ENCODE data around the gene MAD1L1. TPM values are rescaled to one million over a fixed set of nuclear protein-coding genes. Genes with fewer than 3 reads are reported as not detected.

Gene MAD1L1
- total RNA-seq, 2 donors from 2014 or later: 46.7 to 66.0 TPM

GRCh38 chr7:2253525-2254244 lies 20.9 kb upstream of the MAD1L1 start:
- Mint-ChIP-seq H3K27ac (no peak overlapping the region), H3K9me3 (no peaks in the 10 kb centered on the region), H3K27me3 (no peaks in the 10 kb centered on the region), H3K36me3 (ENCODE audit: low read depth) (no peaks in the 10 kb centered on the region), H3K4me1 (peaks cover 7% of the 10 kb centered on the region), H3K4me3 (no peak overlapping the region)
- no peak for ATAC-seq (replicated peaks)

- no peaks in the 10 kb centered on the region for H3K9me3 Mint-ChIP-seq
- H3K4me1 Mint-ChIP-seq: peaks cover 7% of the 10 kb centered on the region
- H3K27me3 Mint-ChIP-seq: no peaks in the 10 kb centered on the region
- ATAC-seq (replicated peaks): no peak
- no peak overlapping the region for H3K4me3 Mint-ChIP-seq
- H3K36me3 Mint-ChIP-seq (ENCODE audit: low read depth): no peaks in the 10 kb centered on the region
- no peak overlapping the region for H3K27ac Mint-ChIP-seq
Measured at GRCh38 chr7:2253021-2253420, 20.3 kb upstream of the MAD1L1 start.

GRCh38 chr7:2251841-2252771 lies 19.4 kb upstream of the MAD1L1 start:
- no peak for ATAC-seq (replicated peaks)
- Mint-ChIP-seq H3K27ac (no peak overlapping the region), H3K27me3 (no peaks in the 10 kb centered on the region)

GRCh38 chr7:2251381-2251780 lies 18.6 kb upstream of the MAD1L1 start:
- no peaks in the 10 kb centered on the region for H3K9me3 Mint-ChIP-seq
- H3K27ac Mint-ChIP-seq: no peak overlapping the region
- peaks cover 7% of the 10 kb centered on the region for H3K4me1 Mint-ChIP-seq
- no peaks in the 10 kb centered on the region for H3K27me3 Mint-ChIP-seq
- H3K36me3 Mint-ChIP-seq (ENCODE audit: low read depth): no peaks in the 10 kb centered on the region
- no peak overlapping the region for H3K4me3 Mint-ChIP-seq
- no peak for ATAC-seq (replicated peaks)

More at GRCh38 chr7:2251841-2252771, 19.4 kb upstream of the MAD1L1 start:
- Mint-ChIP-seq H3K4me1 (peaks cover 7% of the 10 kb centered on the region), H3K9me3 (no peaks in the 10 kb centered on the region), H3K36me3 (ENCODE audit: low read depth) (no peaks in the 10 kb centered on the region), H3K4me3 (no peak overlapping the region)

- no peaks in the 10 kb centered on the region for H3K36me3 Mint-ChIP-seq (ENCODE audit: low read depth)
- ATAC-seq (replicated peaks): no peak
- no peaks in the 10 kb centered on the region for H3K27me3 Mint-ChIP-seq
- no peak overlapping the region for H3K27ac Mint-ChIP-seq
- H3K4me3 Mint-ChIP-seq: no peak overlapping the region
- H3K4me1 Mint-ChIP-seq: peaks cover 7% of the 10 kb centered on the region
- H3K9me3 Mint-ChIP-seq: no peaks in the 10 kb centered on the region
Measured at GRCh38 chr7:2249744-2250323, 17.1 kb upstream of the MAD1L1 start.

GRCh38 chr7:2248984-2249694 lies 16.4 kb upstream of the MAD1L1 start:
- peak overlapping the region; percentile 18 for H3K27ac Mint-ChIP-seq
- peak overlapping the region; percentile 43 for H3K4me3 Mint-ChIP-seq
- H3K36me3 Mint-ChIP-seq (ENCODE audit: low read depth): no peaks in the 10 kb centered on the region

GRCh38 chr7:2247141-2247995 lies 14.6 kb upstream of the MAD1L1 start:
- no peak for ATAC-seq (replicated peaks)
- H3K9me3 Mint-ChIP-seq: no peaks in the 10 kb centered on the region

More at GRCh38 chr7:2248984-2249694, 16.4 kb upstream of the MAD1L1 start:
- H3K9me3 Mint-ChIP-seq: no peaks in the 10 kb centered on the region
- no peaks in the 10 kb centered on the region for H3K27me3 Mint-ChIP-seq
- peaks cover 7% of the 10 kb centered on the region for H3K4me1 Mint-ChIP-seq
- ATAC-seq (replicated peaks): peak; percentile 92

GRCh38 chr7:2245883-2246675 lies 13.3 kb upstream of the MAD1L1 start:
- no peaks in the 10 kb centered on the region for H3K36me3 Mint-ChIP-seq (ENCODE audit: low read depth)
- H3K9me3 Mint-ChIP-seq: no peaks in the 10 kb centered on the region
- ATAC-seq (replicated peaks): no peak
- H3K27ac Mint-ChIP-seq: no peak overlapping the region
- no peak overlapping the region for H3K4me3 Mint-ChIP-seq
- no peaks in the 10 kb centered on the region for H3K27me3 Mint-ChIP-seq
- peaks cover 7% of the 10 kb centered on the region for H3K4me1 Mint-ChIP-seq

More at GRCh38 chr7:2247141-2247995, 14.6 kb upstream of the MAD1L1 start:
- peak overlapping the region; percentile 66 for H3K27ac Mint-ChIP-seq
- no peaks in the 10 kb centered on the region for H3K36me3 Mint-ChIP-seq (ENCODE audit: low read depth)
- H3K27me3 Mint-ChIP-seq: no peaks in the 10 kb centered on the region
- H3K4me3 Mint-ChIP-seq: no peak overlapping the region
- H3K4me1 Mint-ChIP-seq: peaks cover 7% of the 10 kb centered on the region

GRCh38 chr7:2244404-2244995 lies 11.8 kb upstream of the MAD1L1 start:
- Mint-ChIP-seq H3K27me3 (no peaks in the 10 kb centered on the region), H3K36me3 (ENCODE audit: low read depth) (peaks cover 5% of the 10 kb centered on the region), H3K4me3 (no peak overlapping the region), H3K27ac (no peak overlapping the region), H3K4me1 (peaks cover 7% of the 10 kb centered on the region), H3K9me3 (no peaks in the 10 kb centered on the region)
- no peak for ATAC-seq (replicated peaks)

- no peak overlapping the region for H3K27ac Mint-ChIP-seq
- H3K9me3 Mint-ChIP-seq: no peaks in the 10 kb centered on the region
- peak overlapping the region; percentile 93 for H3K4me3 Mint-ChIP-seq
- H3K36me3 Mint-ChIP-seq (ENCODE audit: low read depth): peaks cover 15% of the 10 kb centered on the region
- H3K27me3 Mint-ChIP-seq: no peaks in the 10 kb centered on the region
- H3K4me1 Mint-ChIP-seq: no peaks in the 10 kb centered on the region
- no peak for ATAC-seq (replicated peaks)
Measured at GRCh38 chr7:2243458-2243857, 10.7 kb upstream of the MAD1L1 start.

GRCh38 chr7:2242541-2243429 lies 10.0 kb upstream of the MAD1L1 start:
- Mint-ChIP-seq H3K36me3 (ENCODE audit: low read depth) (peaks cover 22% of the 10 kb centered on the region), H3K4me3 (peak overlapping the region; percentile 93), H3K4me1 (no peaks in the 10 kb centered on the region), H3K27me3 (no peaks in the 10 kb centered on the region), H3K9me3 (no peaks in the 10 kb centered on the region), H3K27ac (peak overlapping the region; percentile 87)
- ATAC-seq (replicated peaks): peak; percentile 50

All from activated T-helper 17 cell treated with anti-CD3 and anti-CD28 coated beads, Interleukin-2, amount 50 U/mL, for 72 hours (primary cell).